Mesenchymal stem cell (in vitro differentiated cells and primary cell): Measurements from ENCODE around the gene GAS7.
"Not testable (repeated sequence)": the region's sequence is repeated elsewhere in the genome, so short reads cannot be mapped to it uniquely, and the experiment has no call there.

Source experiments
- DNase-seq: peaks from one replicate; pipeline ENCODE4 v3.0.0-alpha.2; 2013
- H2AFZ ChIP-seq: one replicate; pipeline ENCODE4 v1.6.1; 2013; ENCODE audit warnings: low read depth, mild to moderate bottlenecking, control low read depth, inconsistent platforms, low read length, moderate library complexity
- H2AK5ac ChIP-seq: 2 replicates; pipeline ENCODE4 v1.6.1; 2013; ENCODE audit warnings: low read length, moderate library complexity, mild to moderate bottlenecking, inconsistent platforms; ENCODE audit not compliant: severe bottlenecking
- H2BK120ac ChIP-seq: one replicate; pipeline ENCODE4 v1.6.1; 2013; ENCODE audit warnings: low read depth, mild to moderate bottlenecking, inconsistent platforms, low read length, moderate library complexity
- H2BK12ac ChIP-seq, 2 experiments: one replicate each; pipeline ENCODE4 v1.6.1; 2013; ENCODE audit warnings: inconsistent platforms in 2 of 2, low read length in 2 of 2, mild to moderate bottlenecking in 2 of 2, moderate library complexity in 2 of 2, control low read depth in 1 of 2
- H2BK15ac ChIP-seq: one replicate; pipeline ENCODE4 v1.6.1; 2013; ENCODE audit warnings: mild to moderate bottlenecking, low read depth, inconsistent platforms; ENCODE audit not compliant: poor library complexity, severe bottlenecking
- H2BK5ac ChIP-seq: 2 replicates; pipeline ENCODE4 v1.6.1; 2013; ENCODE audit warnings: low read depth, mild to moderate bottlenecking, low read length, control low read depth, inconsistent platforms; ENCODE audit not compliant: poor library complexity, severe bottlenecking
- H3K14ac ChIP-seq, 2 experiments: one replicate each; pipeline ENCODE4 v1.6.1; 2013; ENCODE audit warnings: inconsistent platforms in 2 of 2, low read length in 2 of 2, control low read depth in 1 of 2, mild to moderate bottlenecking in 1 of 2, moderate library complexity in 1 of 2
- H3K18ac ChIP-seq, 2 experiments: one replicate each; pipeline ENCODE4 v1.6.1; 2013; ENCODE audit warnings: inconsistent platforms in 2 of 2, low read length in 2 of 2, control low read depth in 1 of 2, low read depth in 1 of 2, mild to moderate bottlenecking in 1 of 2
- H3K23ac ChIP-seq, 2 experiments: one replicate each; pipeline ENCODE4 v1.6.1; 2013; ENCODE audit warnings: inconsistent platforms in 2 of 2, low read length in 2 of 2, mild to moderate bottlenecking in 2 of 2, moderate library complexity in 2 of 2, control low read depth in 1 of 2
- H3K27ac ChIP-seq: 2 replicates; pipeline ENCODE4 v1.5.1; 2013; ENCODE audit warnings: mild to moderate bottlenecking, moderate library complexity, low read length, control low read depth, inconsistent platforms; ENCODE audit not compliant: poor library complexity, severe bottlenecking
- H3K27me3 ChIP-seq, 2 experiments: 2 replicates each; pipeline versions ENCODE4 v1.6.1 to v1.7.0; 2013; ENCODE audit warnings: low read length in 2 of 2, mild to moderate bottlenecking in 2 of 2, moderate library complexity in 2 of 2, control low read depth in 1 of 2, inconsistent platforms in 1 of 2; ENCODE audit not compliant: control insufficient read depth in 1 of 2, insufficient read depth in 1 of 2
- H3K36me3 ChIP-seq, 2 experiments: 2 replicates each; pipeline versions ENCODE4 v1.6.1 to v1.7.0; 2013; ENCODE audit warnings: low read length in 2 of 2, control low read depth in 1 of 2, inconsistent platforms in 1 of 2, low read depth in 1 of 2, mild to moderate bottlenecking in 1 of 2; ENCODE audit not compliant: insufficient read depth in 2 of 2, control insufficient read depth in 1 of 2
- H3K4ac ChIP-seq, 2 experiments: one replicate each; pipeline ENCODE4 v1.6.1; 2013; ENCODE audit warnings: inconsistent platforms in 2 of 2, low read length in 2 of 2, mild to moderate bottlenecking in 2 of 2, moderate library complexity in 2 of 2, control low read depth in 1 of 2, low read depth in 1 of 2
- H3K4me1 ChIP-seq: 2 replicates; pipeline ENCODE4 v1.6.1; 2013; ENCODE audit warnings: low read depth, low read length, control low read depth; ENCODE audit not compliant: control insufficient read depth, insufficient read depth
- H3K4me2 ChIP-seq: 2 replicates; pipeline ENCODE4 v1.6.1; 2013; ENCODE audit warnings: low read length, mild to moderate bottlenecking, inconsistent platforms; ENCODE audit not compliant: poor library complexity, severe bottlenecking
- H3K4me3 ChIP-seq, 2 experiments: 2 replicates each; pipeline versions ENCODE4 v1.5.1 to v1.7.0; 2013; ENCODE audit warnings: low read length in 2 of 2, mild to moderate bottlenecking in 2 of 2, control low read depth in 1 of 2, low read depth in 1 of 2; ENCODE audit not compliant: insufficient read depth in 1 of 2
- H3K79me1 ChIP-seq: replicated peaks from 2 replicates; pipeline ENCODE4 v1.6.1; 2013; ENCODE audit warnings: mild to moderate bottlenecking, control low read depth, low read length, inconsistent platforms; ENCODE audit not compliant: poor library complexity, severe bottlenecking
- H3K9ac ChIP-seq: 2 replicates; pipeline ENCODE4 v1.7.0; 2013; ENCODE audit warnings: mild to moderate bottlenecking, low read length, moderate library complexity
- H3K9me3 ChIP-seq: 2 replicates; pipeline ENCODE4 v1.7.0; 2013; ENCODE audit warnings: mild to moderate bottlenecking, low read length; ENCODE audit not compliant: control insufficient read depth
- H4K8ac ChIP-seq: one replicate; pipeline ENCODE4 v1.6.1; 2013; ENCODE audit warnings: inconsistent platforms, mild to moderate bottlenecking, low read length, moderate library complexity
- H4K91ac ChIP-seq: one replicate; pipeline ENCODE4 v1.6.1; 2013; ENCODE audit warnings: mild to moderate bottlenecking, low read length, inconsistent platforms
- WGBS: methylation state at CpG from one replicate; pipeline ENCODE4 v1.1.7; 2013; ENCODE audit warnings: mixed read lengths; 5-methylcytosine and 5-hydroxymethylcytosine counted together

Gene GAS7

GRCh38 chr17:10059684-10060211, 138.7 kb downstream of the GAS7 start:
- Histone ChIP-seq H3K4ac (no peak overlapping the region), H2BK15ac (no peak overlapping the region), H3K9ac (peak overlapping the region; percentile 84), H3K4me3 (no peak overlapping the region), H4K91ac (no peak overlapping the region), H3K18ac (no peak overlapping the region), H3K27ac (no peak overlapping the region), H3K14ac (no peak overlapping the region), H4K8ac (no peak overlapping the region), H2AFZ (no peak overlapping the region), H2BK5ac (no peak overlapping the region), H3K23ac (no peak overlapping the region), H3K27me3 (no peaks in the 10 kb centered on the region), H2AK5ac (no peak overlapping the region), H2BK120ac (no peak overlapping the region), H3K4me1 (peaks cover 8% of the 10 kb centered on the region), H2BK12ac (no peak overlapping the region), H3K79me1 (peaks cover 9% of the 10 kb centered on the region), H3K4me2 (no peak overlapping the region), H3K36me3 (peaks cover 4 to 5% of the 10 kb centered on the region in 2 experiments), H3K9me3 (no peaks in the 10 kb centered on the region)
- 89% methylated on average over 11 of the region's 11 CpGs for WGBS
- peak; percentile 65 for DNase-seq

GRCh38 chr17:10058921-10059683, 139.3 kb downstream of the GAS7 start:
- no peak overlapping the region for H4K8ac ChIP-seq
- H3K9ac ChIP-seq, result peak overlapping the region; percentile 84
- no peak overlapping the region for H2AFZ ChIP-seq
- H3K14ac ChIP-seq, result no peak overlapping the region
- H3K4me1 ChIP-seq, result peaks cover 7% of the 10 kb centered on the region
- 96% methylated on average over 16 of the region's 16 CpGs for WGBS
- no peak for DNase-seq
- no peak overlapping the region for H3K4me3 ChIP-seq
- H3K4ac ChIP-seq, result peak overlapping the region in 1 of 2 experiments; percentile 18
- peaks cover 4 to 5% of the 10 kb centered on the region in 2 experiments for H3K36me3 ChIP-seq
- peaks cover 9% of the 10 kb centered on the region for H3K79me1 ChIP-seq
- no peak overlapping the region for H2BK120ac ChIP-seq
- no peak overlapping the region for H2BK15ac ChIP-seq
- no peak overlapping the region for H4K91ac ChIP-seq
- no peak overlapping the region for H2AK5ac ChIP-seq
- H3K18ac ChIP-seq, result no peak overlapping the region
- no peak overlapping the region for H2BK12ac ChIP-seq
- H3K4me2 ChIP-seq, result no peak overlapping the region
- H3K27me3 ChIP-seq, result no peaks in the 10 kb centered on the region
- no peak overlapping the region for H3K23ac ChIP-seq
- H3K27ac ChIP-seq, result no peak overlapping the region
- H2BK5ac ChIP-seq, result no peak overlapping the region
- no peaks in the 10 kb centered on the region for H3K9me3 ChIP-seq

- H3K9me3 ChIP-seq, H3K14ac ChIP-seq, H3K18ac ChIP-seq, H3K79me1 ChIP-seq, H3K4ac ChIP-seq, H2BK120ac ChIP-seq, H2BK12ac ChIP-seq, H3K36me3 ChIP-seq, H3K4me3 ChIP-seq, H2AFZ ChIP-seq, H4K8ac ChIP-seq, H3K27me3 ChIP-seq, H2AK5ac ChIP-seq, H4K91ac ChIP-seq, H2BK15ac ChIP-seq, H3K23ac ChIP-seq, H3K27ac ChIP-seq, H3K4me2 ChIP-seq, H3K4me1 ChIP-seq, DNase-seq, H3K9ac ChIP-seq, H2BK5ac ChIP-seq: not testable (repeated sequence)
- WGBS, result 95% methylated on average over 22 of the region's 25 CpGs
Observed at GRCh38 chr17:10057466-10057865, 140.9 kb downstream of the GAS7 start.

GRCh38 chr17:10055262-10055975, 143.0 kb downstream of the GAS7 start:
- Histone ChIP-seq H3K27ac (no peak overlapping the region), H3K36me3 (peaks cover 0 to 4% of the 10 kb centered on the region in 2 experiments), H3K27me3 (no peaks in the 10 kb centered on the region), H2BK5ac (no peak overlapping the region), H2BK15ac (no peak overlapping the region), H2BK12ac (no peak overlapping the region), H3K4me1 (peaks cover 1% of the 10 kb centered on the region), H3K14ac (no peak overlapping the region), H2AK5ac (no peak overlapping the region), H3K9ac (peak overlapping the region; percentile 57), H4K91ac (peak overlapping the region; percentile 25), H3K9me3 (no peaks in the 10 kb centered on the region), H3K4me2 (no peak overlapping the region), H3K18ac (no peak overlapping the region), H2BK120ac (no peak overlapping the region), H3K4me3 (no peak overlapping the region), H3K23ac (peak overlapping the region in 1 of 2 experiments; percentile 35), H4K8ac (no peak overlapping the region), H3K4ac (no peak overlapping the region), H3K79me1 (peaks cover 12% of the 10 kb centered on the region), H2AFZ (no peak overlapping the region)
- 95% methylated on average over 13 of the region's 13 CpGs for WGBS
- no peak for DNase-seq
